PC-9 (cell line): Measurements from ENCODE around the gene PCMT1. TPM values are rescaled to one million over a fixed set of nuclear protein-coding genes. Genes with fewer than 3 reads are reported as not detected.

Experiments
- BruUV-seq: library from RNA; stranded (reverse); fragments of 400-500 nt; replicated peaks from 2 replicates; lab custom pipeline; 2021; lab: Mats Ljungman, UMichigan
- CTCF ChIA-PET: fragments of 300-600 bp; sonication (Branson Sonifier 250); formaldehyde crosslinking; loops from one replicate; lab custom pipeline; 2022; ENCODE audit warnings: antibody characterized with exemption; lab: Charles Lee
- POLR2A ChIA-PET: fragments of 300-600 bp; sonication (Branson Sonifier 250); formaldehyde crosslinking; loops from one replicate; lab custom pipeline; 2022; ENCODE audit warnings: antibody characterized with exemption; ENCODE audit not compliant: unreplicated experiment; lab: Charles Lee
- DNase-seq, 2 experiments: peaks; one replicate each; pipeline versions ENCODE4 v3.0.0 to v3.0.0-alpha.2; 2015 to 2022; ENCODE audit warnings: mixed read lengths in 1 of 2
- H2AFZ ChIP-seq: fragments of 200-600 bp; sonication (generic); 2 replicates; pipeline ENCODE4 v1.8.1; 2017; ENCODE audit warnings: antibody characterized with exemption
- H3F3A ChIP-seq: fragments of 200-600 bp; sonication (generic); 2 replicates; pipeline ENCODE4 v1.8.1; 2017; ENCODE audit warnings: antibody characterized with exemption, mild to moderate bottlenecking, low read depth; ENCODE audit not compliant: insufficient read depth
- H3K27ac ChIP-seq: fragments of 200-600 bp; sonication (generic); 2 replicates; pipeline ENCODE4 v1.6.1; 2016; ENCODE audit warnings: mixed run types
- H3K27me3 ChIP-seq: fragments of 200-600 bp; sonication (generic); 2 replicates; pipeline ENCODE4 v1.6.1; 2016; ENCODE audit warnings: low read depth, mixed run types; ENCODE audit not compliant: insufficient read depth
- H3K36me3 ChIP-seq: fragments of 200-600 bp; sonication (generic); 2 replicates; pipeline ENCODE4 v1.6.1; 2016; ENCODE audit warnings: low read depth, mixed run types
- H3K4me1 ChIP-seq: fragments of 200-600 bp; sonication (generic); replicated peaks from 2 replicates; pipeline ENCODE4 v1.6.1; 2016; ENCODE audit warnings: mixed run types; ENCODE audit not compliant: insufficient read depth
- H3K4me2 ChIP-seq: fragments of 200-600 bp; sonication (generic); 2 replicates; pipeline ENCODE4 v1.6.1; 2017; ENCODE audit warnings: mixed run types
- H3K4me3 ChIP-seq: fragments of 200-600 bp; sonication (generic); 2 replicates; pipeline ENCODE4 v1.6.1; 2016; ENCODE audit warnings: mixed run types
- H3K79me2 ChIP-seq: fragments of 200-600 bp; sonication (generic); 2 replicates; pipeline ENCODE4 v1.6.1; 2017; ENCODE audit warnings: low read depth, mixed run types
- H3K9me2 ChIP-seq: fragments of 200-600 bp; sonication (generic); 2 replicates; pipeline ENCODE4 v1.8.1; 2017; ENCODE audit warnings: mild to moderate bottlenecking; ENCODE audit not compliant: insufficient read depth
- H3K9me3 ChIP-seq: fragments of 200-600 bp; sonication (generic); 2 replicates; pipeline ENCODE4 v1.8.1; 2016; ENCODE audit warnings: low read depth; ENCODE audit not compliant: insufficient read depth
- H4K20me1 ChIP-seq: fragments of 200-600 bp; sonication (generic); 2 replicates; pipeline ENCODE4 v1.8.1; 2017; ENCODE audit not compliant: insufficient read depth
- EZH2 ChIP-seq: fragments of 200-600 bp; sonication (generic); IDR thresholded peaks from 2 replicates; pipeline ENCODE4 v1.8.0; 2017; ENCODE audit warnings: antibody characterized with exemption, low read depth
- intact Hi-C: fragments of 100-400 bp; cut with micrococcal nuclease; formaldehyde crosslinking; loops from one replicate; pipeline ENCODE4 v1.10.0; 2022; ENCODE audit not compliant: unreplicated experiment
- total RNA-seq: library from RNA; stranded (reverse); gene quantifications from 2 replicates; pipeline ENCODE4 v1.2.3, GENCODE V29; 2021
- TF ChIP-seq, protein P1 (sequence below): fragments of 200-600 bp; sonication (generic); conservative IDR thresholded peaks from 2 replicates; pipeline ENCODE4 v1.6.1; 2017; ENCODE audit warnings: mixed run types, antibody characterized with exemption, mild to moderate bottlenecking, moderate library complexity

The PCMT1 gene
- total RNA-seq, 1 experiment from 2014 or later = 50.5 TPM

GRCh38 chr6:149779644-149779963 lies 30.1 kb downstream of the PCMT1 start:
- POLR2A ChIA-PET = no interaction called here
- BruUV-seq = no TSS peak

DNA sequence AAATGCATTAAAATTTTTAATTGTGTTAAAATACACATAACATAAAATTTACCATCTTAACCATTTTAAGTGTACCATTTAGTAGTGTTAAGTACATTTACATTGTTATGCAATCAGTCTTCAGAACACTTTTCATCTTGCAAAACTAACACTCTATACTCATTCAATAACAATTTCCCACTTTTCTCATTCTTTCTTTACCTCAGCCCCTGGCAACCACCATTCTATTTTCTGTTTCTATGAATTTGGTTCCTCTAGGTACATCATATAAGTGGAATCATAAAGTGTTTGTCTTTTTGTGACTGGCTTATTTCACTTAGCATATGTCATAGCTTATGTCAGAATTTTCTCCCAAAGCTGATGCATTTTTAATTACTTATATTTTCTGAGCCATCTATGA lies 32.2 kb downstream of the PCMT1 start:
- Histone ChIP-seq H3K4me3 (no peak overlapping the region), H3K27me3 (no peaks in the 10 kb centered on the region), H3K27ac (no peak overlapping the region), H3F3A (no peaks in the 10 kb centered on the region), H3K36me3 (no peaks in the 10 kb centered on the region; the same call in 1 of the 2 replicates), H3K4me2 (no peak overlapping the region), H4K20me1 (peaks cover 4% of the 10 kb centered on the region; the same call in 1 of the 2 replicates), H3K9me2 (no peaks in the 10 kb centered on the region), H2AFZ (no peak overlapping the region), H3K4me1 (no peaks in the 10 kb centered on the region), H3K9me3 (no peaks in the 10 kb centered on the region), H3K79me2 (no peaks in the 10 kb centered on the region)
- CTCF ChIA-PET = no interaction called here
- no peak for DNase-seq
- no TSS peak for BruUV-seq
- POLR2A ChIA-PET = no interaction called here
- TF ChIP-seq, protein P1, sequence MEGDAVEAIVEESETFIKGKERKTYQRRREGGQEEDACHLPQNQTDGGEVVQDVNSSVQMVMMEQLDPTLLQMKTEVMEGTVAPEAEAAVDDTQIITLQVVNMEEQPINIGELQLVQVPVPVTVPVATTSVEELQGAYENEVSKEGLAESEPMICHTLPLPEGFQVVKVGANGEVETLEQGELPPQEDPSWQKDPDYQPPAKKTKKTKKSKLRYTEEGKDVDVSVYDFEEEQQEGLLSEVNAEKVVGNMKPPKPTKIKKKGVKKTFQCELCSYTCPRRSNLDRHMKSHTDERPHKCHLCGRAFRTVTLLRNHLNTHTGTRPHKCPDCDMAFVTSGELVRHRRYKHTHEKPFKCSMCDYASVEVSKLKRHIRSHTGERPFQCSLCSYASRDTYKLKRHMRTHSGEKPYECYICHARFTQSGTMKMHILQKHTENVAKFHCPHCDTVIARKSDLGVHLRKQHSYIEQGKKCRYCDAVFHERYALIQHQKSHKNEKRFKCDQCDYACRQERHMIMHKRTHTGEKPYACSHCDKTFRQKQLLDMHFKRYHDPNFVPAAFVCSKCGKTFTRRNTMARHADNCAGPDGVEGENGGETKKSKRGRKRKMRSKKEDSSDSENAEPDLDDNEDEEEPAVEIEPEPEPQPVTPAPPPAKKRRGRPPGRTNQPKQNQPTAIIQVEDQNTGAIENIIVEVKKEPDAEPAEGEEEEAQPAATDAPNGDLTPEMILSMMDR = no peak
- no peak for TF ChIP-seq EZH2
- intact Hi-C loops = no loop called here

More at GRCh38 chr6:149779644-149779963, 30.1 kb downstream of the PCMT1 start:
- no peaks in the 10 kb centered on the region for H3K4me1 ChIP-seq
- H3K9me2 ChIP-seq = no peaks in the 10 kb centered on the region
- no peaks in the 10 kb centered on the region for H3K9me3 ChIP-seq
- CTCF ChIA-PET = no interaction called here
- no peak for TF ChIP-seq EZH2
- TF ChIP-seq, protein P1 = no peak
- no peak for DNase-seq
- H4K20me1 ChIP-seq = peaks cover 4% of the 10 kb centered on the region; the same call in 1 of the 2 replicates
- intact Hi-C loops = no loop called here
- no peak overlapping the region for H2AFZ ChIP-seq
- H3K4me3 ChIP-seq = no peak overlapping the region
- H3K4me2 ChIP-seq = no peak overlapping the region
- H3K36me3 ChIP-seq = peaks cover 4% of the 10 kb centered on the region
- H3K27me3 ChIP-seq = no peaks in the 10 kb centered on the region
- no peaks in the 10 kb centered on the region for H3K79me2 ChIP-seq
- H3K27ac ChIP-seq = no peak overlapping the region
- H3F3A ChIP-seq = no peaks in the 10 kb centered on the region

DNA sequence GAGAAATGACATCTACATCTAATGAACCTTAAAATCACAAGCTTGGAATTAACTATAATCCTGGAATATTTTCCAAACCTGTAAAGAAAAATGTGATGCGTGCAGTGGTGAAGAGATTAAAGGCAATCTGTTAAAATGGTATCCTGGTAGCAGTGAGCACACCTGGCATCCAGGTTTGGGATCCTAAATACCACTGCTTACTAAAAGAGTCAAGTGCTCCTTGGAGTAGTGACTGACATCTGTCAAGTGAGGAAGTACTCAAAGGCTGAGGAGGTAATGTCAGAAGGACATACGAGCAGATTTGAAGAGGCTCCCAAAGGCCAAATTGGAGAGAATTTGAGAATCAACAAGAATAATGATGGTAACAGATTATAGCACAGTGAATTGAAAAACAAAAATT lies 32.8 kb downstream of the PCMT1 start:
- Histone ChIP-seq H3K36me3 (no peaks in the 10 kb centered on the region; the same call in 1 of the 2 replicates), H3K27me3 (no peaks in the 10 kb centered on the region), H3K27ac (no peak overlapping the region), H3K4me2 (no peak overlapping the region), H3K9me2 (no peaks in the 10 kb centered on the region), H2AFZ (no peak overlapping the region), H3K4me1 (no peaks in the 10 kb centered on the region), H3F3A (no peaks in the 10 kb centered on the region), H4K20me1 (peaks cover 2% of the 10 kb centered on the region; the same call in 1 of the 2 replicates), H3K4me3 (no peak overlapping the region), H3K9me3 (no peaks in the 10 kb centered on the region), H3K79me2 (no peaks in the 10 kb centered on the region)
- no peak for DNase-seq
- BruUV-seq = no TSS peak
- no peak for TF ChIP-seq EZH2
- TF ChIP-seq, protein P1 = no peak
- intact Hi-C loops = no loop called here
- POLR2A ChIA-PET = no interaction called here
- CTCF ChIA-PET = no interaction called here
